ENCODE results near the gene RECK.
A peak's percentile ranks its signal among the peaks of the same experiment; 100 is the strongest.
"Not testable (repeated sequence)": the region's sequence is repeated elsewhere in the genome, so short reads cannot be mapped to it uniquely, and the experiment has no call there.

The RECK gene

GRCh38 chr9:36158917-36159316 lies 122.2 kb downstream of the RECK start:
- no peak for DNase-seq (ENCODE audit: low read depth)

- not testable (repeated sequence) for DNase-seq (ENCODE audit: low read depth)
Measured at GRCh38 chr9:36159509-36159908, 122.8 kb downstream of the RECK start.

- DNase-seq (ENCODE audit: low read depth) = not testable (repeated sequence)
Measured at GRCh38 chr9:36160126-36160525, 123.4 kb downstream of the RECK start.

- DNase-seq (ENCODE audit: low read depth) = no peak
Measured at GRCh38 chr9:36161187-36161586, 124.5 kb downstream of the RECK start.

GRCh38 chr9:36162211-36162738 lies 125.6 kb downstream of the RECK start:
- no peak for DNase-seq (ENCODE audit: low read depth)

- no peak for DNase-seq (ENCODE audit: low read depth)
Measured at GRCh38 chr9:36163049-36163785, 126.5 kb downstream of the RECK start.

GRCh38 chr9:36163786-36164170 lies 127.1 kb downstream of the RECK start:
- DNase-seq (ENCODE audit: low read depth) = no peak

GRCh38 chr9:36164372-36164771 lies 127.7 kb downstream of the RECK start:
- no peak for DNase-seq (ENCODE audit: low read depth)

GRCh38 chr9:36164989-36165388 lies 128.3 kb downstream of the RECK start:
- no peak for DNase-seq (ENCODE audit: low read depth)

- no peak for DNase-seq (ENCODE audit: low read depth)
Measured at GRCh38 chr9:36165826-36166167, 129.1 kb downstream of the RECK start.

- peak; percentile 61 for DNase-seq (ENCODE audit: low read depth)
Measured at GRCh38 chr9:36166168-36166927, 129.6 kb downstream of the RECK start.

- DNase-seq (ENCODE audit: low read depth) = no peak
Measured at GRCh38 chr9:36169166-36169565, 132.5 kb downstream of the RECK start, which contains the start of gene CCIN. Gene CCIN (plus strand): TSS chr9:36169388. CDS start chr9:36169503, 115 bp downstream.

- no peak for DNase-seq (ENCODE audit: low read depth)
Measured at GRCh38 chr9:36169708-36170107, 133.0 kb downstream of the RECK start.

GRCh38 chr9:36170531-36170930 lies 133.8 kb downstream of the RECK start:
- DNase-seq (ENCODE audit: low read depth) = no peak

- no peak for DNase-seq (ENCODE audit: low read depth)
Measured at GRCh38 chr9:36173861-36174260, 137.1 kb downstream of the RECK start.
